HepG2 (cell line): ENCODE data around the gene AFG1L. TPM values are rescaled to one million over a fixed set of nuclear protein-coding genes. Genes with fewer than 3 reads are reported as not detected.

Experiments used
- FOSL2 ChIP-seq: sonication (generic); formaldehyde crosslinking; IDR thresholded peaks from 2 replicates; pipeline ENCODE4 v1.4.0; 2020; ENCODE audit warnings: missing genetic modification reagents
- IKZF4 ChIP-seq: sonication (generic); formaldehyde crosslinking; IDR thresholded peaks from 2 replicates; pipeline ENCODE4 v1.5.1; 2020; ENCODE audit warnings: borderline replicate concordance, mild to moderate bottlenecking, low read depth, missing genetic modification reagents; ENCODE audit errors: not compliant biosample characterization
- NCOA5 ChIP-seq: sonication (generic); formaldehyde crosslinking; IDR thresholded peaks from 2 replicates; pipeline ENCODE4 v1.4.0; 2020; ENCODE audit warnings: missing genetic modification reagents
- PCBP1 ChIP-seq: fragments of 200-400 bp; formaldehyde crosslinking; IDR thresholded peaks from 2 replicates; pipeline ENCODE4 v1.6.1; 2017; ENCODE audit warnings: mild to moderate bottlenecking, low read depth, low read length, borderline replicate concordance
- PCBP2 ChIP-seq: fragments of 200-400 bp; formaldehyde crosslinking; optimal IDR thresholded peaks from 2 replicates; pipeline ENCODE3; 2018; ENCODE audit warnings: low read length, low read depth; ENCODE audit not compliant: poor library complexity, severe bottlenecking
- SNAPC2 ChIP-seq: sonication (generic); formaldehyde crosslinking; IDR thresholded peaks from 2 replicates; pipeline ENCODE4 v1.8.1; 2022; ENCODE audit warnings: mild to moderate bottlenecking, missing genetic modification reagents
- TBP ChIP-seq: sonication (generic); formaldehyde crosslinking; IDR thresholded peaks from 2 replicates; pipeline ENCODE4 v1.5.0; 2020; ENCODE audit warnings: missing genetic modification reagents
- TBX2 ChIP-seq: sonication (generic); formaldehyde crosslinking; IDR thresholded peaks from 2 replicates; pipeline ENCODE4 v1.5.0; 2020; ENCODE audit warnings: missing genetic modification reagents, mild to moderate bottlenecking, borderline replicate concordance
- YEATS4 ChIP-seq: sonication (generic); formaldehyde crosslinking; IDR thresholded peaks from 2 replicates; pipeline ENCODE4 v1.4.0; 2020; ENCODE audit warnings: missing genetic modification reagents, borderline replicate concordance
- ZFP41 ChIP-seq: sonication (generic); formaldehyde crosslinking; IDR thresholded peaks from 2 replicates; pipeline ENCODE4 v1.4.0; 2020; ENCODE audit warnings: mild to moderate bottlenecking, missing genetic modification reagents, borderline replicate concordance
- ZNF136 ChIP-seq: sonication (generic); formaldehyde crosslinking; IDR thresholded peaks from 2 replicates; pipeline ENCODE4 v1.8.1; 2022; ENCODE audit warnings: low read depth, mild to moderate bottlenecking, moderate library complexity, missing genetic modification reagents
- ZNF496 ChIP-seq: sonication (generic); formaldehyde crosslinking; IDR thresholded peaks from 2 replicates; pipeline ENCODE4 v1.8.1; 2023; ENCODE audit warnings: mild to moderate bottlenecking, moderate library complexity, missing genetic modification reagents; ENCODE audit not compliant: insufficient replicate concordance
- ZNF605 ChIP-seq: sonication (generic); formaldehyde crosslinking; IDR thresholded peaks from 2 replicates; pipeline ENCODE4 v1.8.0; 2022; ENCODE audit warnings: mild to moderate bottlenecking, missing genetic modification reagents
- ZNF792 ChIP-seq: IDR thresholded peaks from 2 replicates; pipeline ENCODE4 v1.6.1; 2016
- polyA plus RNA-seq, 8 experiments: library from polyadenylated mRNA; depleted of rRNA in 3 of 8; stranded (reverse) in 7 of 8; unstranded in 1 of 8; fragments of >200 nt; fragmentation: Illumina TruSeq in 4 of 8; extraction: Trizol in 4 of 8; gene quantifications; 2 replicates each; pipeline versions ENCODE4 v1.2.1 to v1.2.3, GENCODE V29; 2011 to 2016; ENCODE audit warnings: low read depth in 4 of 8, missing spikeins in 1 of 8, mixed read lengths in 1 of 8; ENCODE audit not compliant: insufficient read depth in 1 of 8
- total RNA-seq, 5 experiments: library from RNA; depleted of rRNA; stranded (reverse); fragments of >200 nt; fragmentation: Illumina TruSeq; extraction: Trizol; gene quantifications; 2 replicates each; pipeline ENCODE4 v1.2.3, GENCODE V29; 2016; ENCODE audit warnings: low read depth in 1 of 5
- TF ChIP-seq, protein P1 (sequence below): sonication (generic); formaldehyde crosslinking; IDR thresholded peaks from 2 replicates; pipeline ENCODE4 v1.4.0; 2020; ENCODE audit warnings: missing genetic modification reagents; ENCODE audit errors: not compliant biosample characterization
- TF ChIP-seq, protein P2 (sequence below): sonication (generic); formaldehyde crosslinking; IDR thresholded peaks from 2 replicates; pipeline ENCODE4 v1.8.0; 2022; ENCODE audit warnings: low read depth, missing genetic modification reagents
- TF ChIP-seq, protein P3 (sequence below): sonication (generic); formaldehyde crosslinking; IDR thresholded peaks from 2 replicates; pipeline ENCODE4 v1.4.0; 2020; ENCODE audit warnings: mild to moderate bottlenecking, missing genetic modification reagents
- TF ChIP-seq, protein P4 (sequence below): sonication (generic); formaldehyde crosslinking; IDR thresholded peaks from 2 replicates; pipeline ENCODE4 v1.4.0; 2020; ENCODE audit warnings: mild to moderate bottlenecking, missing genetic modification reagents
- TF ChIP-seq, protein P5 (sequence below), 2 experiments: sonication (generic) in 1 of 2; formaldehyde crosslinking in 1 of 2; IDR thresholded peaks; 2 replicates each; pipeline versions ENCODE4 v1.4.0 to v1.6.1; 2018 to 2020; ENCODE audit warnings: missing genetic modification reagents in 2 of 2, borderline replicate concordance in 1 of 2, low read depth in 1 of 2, mild to moderate bottlenecking in 1 of 2, missing biosample characterization in 1 of 2
- TF ChIP-seq, protein P6 (sequence below): IDR thresholded peaks from 2 replicates; pipeline ENCODE4 v1.6.1; 2016

The AFG1L gene
- total and polyA plus RNA-seq, 2 of the 13 experiments (the other 11 are each of a cell fraction or from before 2014, with no cell fraction given), result 3.1 to 14.0 TPM

DNA sequence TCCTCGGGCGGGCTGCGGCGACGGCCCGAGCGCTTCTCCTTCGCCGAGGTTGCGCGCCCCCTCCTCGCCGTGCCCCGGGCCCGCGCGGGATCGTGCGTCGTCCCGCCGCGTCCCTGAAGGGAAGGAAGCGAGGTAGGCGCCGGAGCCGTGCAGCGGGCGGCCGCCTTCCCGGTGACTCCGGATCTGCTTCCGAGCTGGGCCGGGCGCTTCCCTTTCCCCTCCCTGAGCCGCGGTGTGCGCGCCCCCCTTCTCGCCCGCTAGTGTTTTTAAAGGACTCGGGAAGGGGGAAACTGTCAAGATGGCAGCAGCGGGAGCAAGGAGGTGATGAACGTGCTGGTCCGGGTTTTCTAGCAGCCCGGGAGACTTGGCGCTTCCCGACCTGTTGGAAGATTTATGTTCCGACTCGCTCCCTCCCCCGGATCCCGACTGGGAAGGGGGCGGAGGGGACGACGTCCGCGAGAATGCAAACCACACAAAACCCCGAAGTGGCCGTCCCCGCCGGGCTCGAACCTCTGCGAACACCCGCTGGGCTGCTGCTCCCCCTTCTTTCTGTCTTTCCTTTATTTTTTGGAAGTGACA is 265.1 kb downstream of the AFG1L start (continued):
- TF ChIP-seq, protein P1, sequence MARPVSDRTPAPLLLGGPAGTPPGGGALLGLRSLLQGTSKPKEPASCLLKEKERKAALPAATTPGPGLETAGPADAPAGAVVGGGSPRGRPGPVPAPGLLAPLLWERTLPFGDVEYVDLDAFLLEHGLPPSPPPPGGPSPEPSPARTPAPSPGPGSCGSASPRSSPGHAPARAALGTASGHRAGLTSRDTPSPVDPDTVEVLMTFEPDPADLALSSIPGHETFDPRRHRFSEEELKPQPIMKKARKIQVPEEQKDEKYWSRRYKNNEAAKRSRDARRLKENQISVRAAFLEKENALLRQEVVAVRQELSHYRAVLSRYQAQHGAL (CRISPR knock-in tag), result no peak
- no peak for TF ChIP-seq FOSL2 (CRISPR knock-in tag)
- no peak for TF ChIP-seq NCOA5
- TF ChIP-seq ZNF496, result no peak
- TF ChIP-seq IKZF4 (CRISPR knock-in tag), result no peak
- TF ChIP-seq SNAPC2, result no peak
- no peak for TF ChIP-seq TBP (CRISPR knock-in tag)
- no peak for TF ChIP-seq PCBP2
- no peak for TF ChIP-seq TBX2 (CRISPR knock-in tag)
- TF ChIP-seq, protein P2, sequence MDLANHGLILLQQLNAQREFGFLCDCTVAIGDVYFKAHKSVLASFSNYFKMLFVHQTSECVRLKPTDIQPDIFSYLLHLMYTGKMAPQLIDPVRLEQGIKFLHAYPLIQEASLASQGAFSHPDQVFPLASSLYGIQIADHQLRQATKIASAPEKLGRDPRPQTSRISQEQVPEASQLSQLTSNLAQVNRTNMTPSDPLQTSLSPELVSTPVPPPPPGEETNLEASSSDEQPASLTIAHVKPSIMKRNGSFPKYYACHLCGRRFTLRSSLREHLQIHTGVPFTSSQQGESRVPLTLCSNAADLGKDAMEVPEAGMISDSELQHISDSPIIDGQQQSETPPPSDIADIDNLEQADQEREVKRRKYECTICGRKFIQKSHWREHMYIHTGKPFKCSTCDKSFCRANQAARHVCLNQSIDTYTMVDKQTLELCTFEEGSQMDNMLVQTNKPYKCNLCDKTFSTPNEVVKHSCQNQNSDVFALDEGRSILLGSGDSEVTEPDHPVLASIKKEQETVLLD (CRISPR knock-in tag), result no peak
- TF ChIP-seq, protein P3, sequence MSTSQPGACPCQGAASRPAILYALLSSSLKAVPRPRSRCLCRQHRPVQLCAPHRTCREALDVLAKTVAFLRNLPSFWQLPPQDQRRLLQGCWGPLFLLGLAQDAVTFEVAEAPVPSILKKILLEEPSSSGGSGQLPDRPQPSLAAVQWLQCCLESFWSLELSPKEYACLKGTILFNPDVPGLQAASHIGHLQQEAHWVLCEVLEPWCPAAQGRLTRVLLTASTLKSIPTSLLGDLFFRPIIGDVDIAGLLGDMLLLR (CRISPR knock-in tag), result no peak
- TF ChIP-seq, protein P4, sequence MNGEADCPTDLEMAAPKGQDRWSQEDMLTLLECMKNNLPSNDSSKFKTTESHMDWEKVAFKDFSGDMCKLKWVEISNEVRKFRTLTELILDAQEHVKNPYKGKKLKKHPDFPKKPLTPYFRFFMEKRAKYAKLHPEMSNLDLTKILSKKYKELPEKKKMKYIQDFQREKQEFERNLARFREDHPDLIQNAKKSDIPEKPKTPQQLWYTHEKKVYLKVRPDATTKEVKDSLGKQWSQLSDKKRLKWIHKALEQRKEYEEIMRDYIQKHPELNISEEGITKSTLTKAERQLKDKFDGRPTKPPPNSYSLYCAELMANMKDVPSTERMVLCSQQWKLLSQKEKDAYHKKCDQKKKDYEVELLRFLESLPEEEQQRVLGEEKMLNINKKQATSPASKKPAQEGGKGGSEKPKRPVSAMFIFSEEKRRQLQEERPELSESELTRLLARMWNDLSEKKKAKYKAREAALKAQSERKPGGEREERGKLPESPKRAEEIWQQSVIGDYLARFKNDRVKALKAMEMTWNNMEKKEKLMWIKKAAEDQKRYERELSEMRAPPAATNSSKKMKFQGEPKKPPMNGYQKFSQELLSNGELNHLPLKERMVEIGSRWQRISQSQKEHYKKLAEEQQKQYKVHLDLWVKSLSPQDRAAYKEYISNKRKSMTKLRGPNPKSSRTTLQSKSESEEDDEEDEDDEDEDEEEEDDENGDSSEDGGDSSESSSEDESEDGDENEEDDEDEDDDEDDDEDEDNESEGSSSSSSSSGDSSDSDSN (CRISPR knock-in tag), result peak; percentile 32; the same call in 1 of the 2 replicates
- no peak for TF ChIP-seq ZNF605 (CRISPR knock-in tag)
- TF ChIP-seq ZNF792, result no peak
- TF ChIP-seq ZFP41, result no peak
- TF ChIP-seq YEATS4 (CRISPR knock-in tag), result no peak; the same call in 1 of the 2 replicates
- no peak for TF ChIP-seq ZNF136 (CRISPR knock-in tag)
- TF ChIP-seq PCBP1, result 0 out of 2 replicates have a peak, but pooled peaks have one; percentile 33
- TF ChIP-seq, protein P5, sequence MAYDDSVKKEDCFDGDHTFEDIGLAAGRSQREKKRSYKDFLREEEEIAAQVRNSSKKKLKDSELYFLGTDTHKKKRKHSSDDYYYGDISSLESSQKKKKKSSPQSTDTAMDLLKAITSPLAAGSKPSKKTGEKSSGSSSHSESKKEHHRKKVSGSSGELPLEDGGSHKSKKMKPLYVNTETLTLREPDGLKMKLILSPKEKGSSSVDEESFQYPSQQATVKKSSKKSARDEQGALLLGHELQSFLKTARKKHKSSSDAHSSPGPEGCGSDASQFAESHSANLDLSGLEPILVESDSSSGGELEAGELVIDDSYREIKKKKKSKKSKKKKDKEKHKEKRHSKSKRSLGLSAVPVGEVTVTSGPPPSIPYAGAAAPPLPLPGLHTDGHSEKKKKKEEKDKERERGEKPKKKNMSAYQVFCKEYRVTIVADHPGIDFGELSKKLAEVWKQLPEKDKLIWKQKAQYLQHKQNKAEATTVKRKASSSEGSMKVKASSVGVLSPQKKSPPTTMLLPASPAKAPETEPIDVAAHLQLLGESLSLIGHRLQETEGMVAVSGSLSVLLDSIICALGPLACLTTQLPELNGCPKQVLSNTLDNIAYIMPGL (CRISPR knock-in tag; IDR thresholded peaks at IDR 0.05; ENCODE audit: borderline replicate concordance in 1 of 2, low read depth in 1 of 2), result peak in 1 of 2 experiments; percentile 25; a peak in 1 of 4 replicates
- TF ChIP-seq, protein P6, sequence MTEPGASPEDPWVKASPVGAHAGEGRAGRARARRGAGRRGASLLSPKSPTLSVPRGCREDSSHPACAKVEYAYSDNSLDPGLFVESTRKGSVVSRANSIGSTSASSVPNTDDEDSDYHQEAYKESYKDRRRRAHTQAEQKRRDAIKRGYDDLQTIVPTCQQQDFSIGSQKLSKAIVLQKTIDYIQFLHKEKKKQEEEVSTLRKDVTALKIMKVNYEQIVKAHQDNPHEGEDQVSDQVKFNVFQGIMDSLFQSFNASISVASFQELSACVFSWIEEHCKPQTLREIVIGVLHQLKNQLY, result no peak
